ENCODE results near the gene TACSTD2.
"Not testable (repeated sequence)": the region's sequence is repeated elsewhere in the genome, so short reads cannot be mapped to it uniquely, and the experiment has no call there.

TACSTD2 gene, protein sequence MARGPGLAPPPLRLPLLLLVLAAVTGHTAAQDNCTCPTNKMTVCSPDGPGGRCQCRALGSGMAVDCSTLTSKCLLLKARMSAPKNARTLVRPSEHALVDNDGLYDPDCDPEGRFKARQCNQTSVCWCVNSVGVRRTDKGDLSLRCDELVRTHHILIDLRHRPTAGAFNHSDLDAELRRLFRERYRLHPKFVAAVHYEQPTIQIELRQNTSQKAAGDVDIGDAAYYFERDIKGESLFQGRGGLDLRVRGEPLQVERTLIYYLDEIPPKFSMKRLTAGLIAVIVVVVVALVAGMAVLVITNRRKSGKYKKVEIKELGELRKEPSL

GRCh38 chr1:58576727-58577653, at the start of gene TACSTD2:
TACSTD2 (minus strand) TSS chr1:58577252; CDS start chr1:58577156, 96 bp downstream.
- DNase-seq, result no peak

DNA sequence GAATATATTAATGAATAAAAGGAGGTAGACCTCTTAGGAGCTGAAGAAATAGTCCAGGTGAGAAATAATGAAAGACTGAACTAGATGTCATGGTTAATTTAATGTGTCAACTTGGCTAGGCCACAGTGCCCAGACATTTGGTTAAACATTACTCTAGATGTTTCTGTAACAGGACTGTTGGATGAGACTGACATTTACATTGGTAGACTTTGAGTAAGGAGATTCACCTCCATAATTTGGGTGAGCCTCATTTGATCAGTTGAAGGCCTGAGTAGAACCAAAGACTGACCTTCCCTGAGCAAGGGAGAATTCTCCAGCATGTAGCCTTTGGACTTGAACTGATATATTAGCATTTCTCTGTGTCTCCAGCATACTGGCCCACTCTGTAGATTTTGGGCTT, 49.2 kb upstream of the TACSTD2 start:
- no peak for DNase-seq

- DNase-seq, result not testable (repeated sequence)
Measured at GRCh38 chr1:58623259-58623658, 46.2 kb upstream of the TACSTD2 start.

DNA sequence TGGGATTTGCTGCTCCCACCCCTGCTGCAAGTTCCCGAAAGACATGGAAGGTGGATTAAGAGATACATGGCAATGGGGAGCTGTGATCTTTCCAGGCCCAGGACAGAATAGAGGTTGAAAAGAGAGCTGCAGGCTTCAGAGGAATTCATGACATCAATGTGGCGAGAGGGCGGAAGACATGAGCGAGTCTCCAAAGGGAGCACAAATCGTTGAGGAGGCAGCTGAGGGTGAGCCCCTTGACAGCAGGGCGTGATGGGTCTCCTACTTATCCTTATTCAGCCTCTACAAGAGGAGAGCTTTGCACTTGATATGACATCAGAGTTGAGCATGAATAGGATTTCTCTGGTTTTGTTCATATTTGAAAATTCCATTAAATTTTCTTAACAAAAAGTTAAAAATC, 45.5 kb upstream of the TACSTD2 start:
- DNase-seq, result no peak

GRCh38 chr1:58621391-58621790, 44.3 kb upstream of the TACSTD2 start:
- DNase-seq, result peak; percentile 65

- DNase-seq, result peak; percentile 68
Measured at GRCh38 chr1:58620926-58621325, 43.9 kb upstream of the TACSTD2 start.

DNA sequence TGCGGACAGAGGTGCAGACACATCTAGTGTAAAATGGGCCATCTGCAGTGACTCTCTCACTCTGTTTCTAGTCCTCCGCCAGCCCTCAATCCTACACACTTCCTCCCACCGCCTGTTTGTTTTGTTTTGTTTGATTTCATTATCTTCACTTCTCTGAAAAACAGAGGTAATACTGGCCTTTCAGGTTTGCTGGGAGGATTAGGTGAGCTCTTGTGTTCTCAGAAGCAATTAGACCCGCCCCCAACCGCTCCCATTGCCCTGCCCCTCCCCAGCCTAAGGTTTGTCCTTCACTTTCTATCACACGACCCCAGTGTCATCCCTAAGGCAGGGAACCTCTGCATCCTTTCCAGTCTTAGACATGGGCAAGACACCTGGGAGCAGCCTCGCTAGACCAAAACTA, 43.2 kb upstream of the TACSTD2 start:
- DNase-seq, result no peak

- DNase-seq, result peak; percentile 12
Measured at GRCh38 chr1:58619286-58620054, 42.4 kb upstream of the TACSTD2 start.

DNA sequence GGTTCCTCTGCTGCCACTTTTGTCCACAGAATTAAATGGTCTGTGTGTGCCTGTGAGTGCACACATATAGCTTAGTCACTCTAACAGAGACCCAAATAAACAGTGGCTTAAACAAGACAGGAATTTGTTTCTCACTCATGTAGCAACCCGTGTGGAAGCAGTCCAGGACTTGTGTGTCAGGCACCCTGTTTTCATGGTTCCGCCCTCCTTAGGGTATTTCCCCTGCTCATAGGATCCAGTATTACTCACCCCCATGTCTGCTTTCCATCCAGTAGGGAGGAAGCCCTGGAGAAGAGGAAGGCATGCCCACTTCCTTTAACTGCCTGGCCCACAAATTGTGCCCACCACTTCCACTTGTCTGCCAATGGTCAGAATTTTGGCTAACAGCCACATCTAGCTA, 41.3 kb upstream of the TACSTD2 start:
- DNase-seq, result peak; percentile 97

GRCh38 chr1:58611861-58612385, 34.9 kb upstream of the TACSTD2 start:
- DNase-seq, result peak; percentile 60

GRCh38 chr1:58608945-58609344, 31.9 kb upstream of the TACSTD2 start:
- no peak for DNase-seq

GRCh38 chr1:58608297-58608696, 31.2 kb upstream of the TACSTD2 start:
- no peak for DNase-seq

DNA sequence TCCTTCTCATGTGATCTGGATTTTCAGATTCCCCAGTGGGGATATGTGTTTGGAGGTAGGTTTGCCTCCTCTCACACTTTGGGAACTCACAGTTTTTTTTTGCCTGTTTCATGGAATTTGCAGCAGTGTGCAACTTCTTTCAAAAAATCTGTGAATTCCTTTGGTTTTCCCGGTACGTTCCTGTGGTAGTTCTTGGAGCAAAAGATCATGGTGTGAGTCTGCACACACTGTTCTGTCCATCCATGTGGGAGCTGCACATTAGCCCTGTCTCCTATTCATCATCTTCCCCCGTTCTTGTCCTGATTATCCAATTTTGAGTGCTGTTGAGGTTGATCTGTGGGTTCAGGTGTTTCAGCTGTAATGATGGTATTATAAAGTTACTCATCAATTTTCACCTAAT, 30.3 kb upstream of the TACSTD2 start:
- no peak for DNase-seq

DNA sequence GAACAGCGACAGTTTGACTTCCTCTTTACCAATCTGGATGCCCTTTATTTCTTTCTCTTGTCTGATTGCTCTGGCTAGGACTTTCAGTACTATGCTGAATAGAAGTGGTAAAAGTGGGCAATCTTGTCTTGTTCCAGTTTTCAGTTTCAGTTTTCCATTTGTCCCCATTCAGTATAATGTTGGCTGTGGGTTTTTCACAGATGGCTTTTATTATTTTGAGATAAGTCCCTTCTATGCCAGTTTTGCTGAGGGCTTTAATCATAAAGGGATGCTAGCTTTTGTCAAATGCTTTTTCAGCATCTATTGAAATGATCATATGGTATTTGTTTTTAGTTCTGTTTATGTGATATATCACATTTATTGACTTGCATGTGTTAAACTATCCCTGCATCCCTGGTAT, 24.9 kb upstream of the TACSTD2 start:
- not testable (repeated sequence) for DNase-seq

- no peak for DNase-seq
Measured at GRCh38 chr1:58597996-58598395, 20.9 kb upstream of the TACSTD2 start.

GRCh38 chr1:58597076-58597475, 20.0 kb upstream of the TACSTD2 start:
- no peak for DNase-seq

DNA sequence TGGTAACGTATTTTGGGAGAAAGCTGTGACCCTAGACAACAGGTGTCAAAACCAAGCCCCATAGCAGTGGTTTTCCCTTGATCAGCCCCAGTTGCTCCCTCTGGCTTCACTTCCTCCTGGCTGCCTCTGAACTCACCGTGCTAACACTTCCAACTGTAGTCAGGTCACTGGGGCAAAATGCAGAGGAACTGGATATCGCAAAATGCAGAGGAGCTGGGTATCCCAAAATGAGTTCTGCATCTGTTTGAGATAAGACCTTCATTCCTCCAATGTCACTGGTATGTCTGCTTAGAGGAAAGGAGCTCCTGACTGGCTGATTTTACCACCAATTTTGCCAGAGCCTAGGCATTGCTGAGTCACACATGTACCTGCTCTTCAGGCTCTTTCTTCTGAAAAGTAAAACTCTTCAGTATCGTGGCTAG, 19.6 kb upstream of the TACSTD2 start:
- DNase-seq, result no peak

DNA sequence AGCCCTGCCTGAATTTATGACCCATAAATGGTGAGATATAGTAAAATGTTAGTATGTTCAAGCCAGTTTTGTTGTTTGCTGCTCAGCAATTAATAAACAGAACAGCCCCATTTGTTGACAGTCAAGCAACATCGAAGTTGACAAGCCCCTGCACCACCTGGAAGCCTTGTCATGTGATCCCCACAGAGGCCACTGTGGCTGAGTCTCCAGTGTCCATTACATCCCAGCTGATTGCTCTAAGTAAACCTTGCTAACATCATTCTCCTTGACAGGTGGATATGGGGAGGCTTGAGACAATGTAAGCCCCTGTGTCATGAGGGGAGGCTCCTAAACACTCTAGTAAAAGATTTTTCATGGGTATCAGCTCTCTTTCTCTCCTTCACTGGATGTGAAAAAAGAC, 17.5 kb upstream of the TACSTD2 start:
- no peak for DNase-seq

DNA sequence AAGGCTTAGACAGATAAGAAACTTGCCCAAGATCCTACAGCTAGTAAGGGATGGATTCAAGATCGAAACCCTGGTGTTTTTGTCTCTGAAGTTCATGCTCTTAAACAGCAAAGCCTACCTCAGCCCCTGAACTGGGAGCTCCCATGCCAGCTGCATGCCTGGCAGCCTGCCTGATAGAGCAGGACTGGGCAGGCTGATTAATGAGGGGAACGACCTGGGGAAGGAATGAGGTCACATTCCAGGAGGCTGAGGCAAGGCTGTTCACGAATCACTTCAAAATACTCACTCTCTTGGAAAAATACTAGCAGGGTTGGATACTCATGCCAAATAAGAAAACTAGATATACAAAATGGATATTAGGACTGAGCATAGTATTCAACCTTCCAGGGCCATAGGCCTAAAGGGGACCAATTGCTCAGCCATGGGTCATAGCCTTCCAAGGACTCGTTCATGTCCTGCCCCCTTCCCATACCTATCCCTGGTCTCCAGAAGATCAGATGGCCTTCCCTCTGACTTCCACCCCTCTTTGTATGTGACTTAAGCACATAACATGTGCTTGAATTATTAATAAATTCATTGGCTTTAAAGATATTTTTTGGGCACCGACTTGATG, 15.6 kb upstream of the TACSTD2 start:
- no peak for DNase-seq

- no peak for DNase-seq
Measured at GRCh38 chr1:58591806-58592205, 14.8 kb upstream of the TACSTD2 start.

- DNase-seq, result no peak
Measured at GRCh38 chr1:58590019-58590418, 13.0 kb upstream of the TACSTD2 start.

DNA sequence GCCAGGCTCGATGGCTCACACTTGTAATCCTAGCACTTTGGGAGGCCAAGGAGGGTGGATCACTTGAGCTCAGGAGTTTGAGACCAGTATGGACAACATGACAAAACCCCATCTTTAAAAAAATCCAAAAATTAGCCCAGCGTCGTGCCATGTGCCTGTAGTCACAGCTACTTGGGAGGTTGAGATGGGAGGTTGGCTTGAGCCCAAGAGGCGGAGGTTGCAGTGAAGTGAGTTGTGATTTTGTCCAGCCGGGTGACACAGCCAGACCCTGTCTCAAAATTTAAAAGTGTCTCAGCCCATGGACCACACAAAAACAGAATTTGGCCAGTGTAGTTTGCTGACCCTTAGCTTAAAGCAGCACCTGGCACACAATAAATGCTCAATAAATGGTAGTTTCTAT, 11.3 kb upstream of the TACSTD2 start:
- no peak for DNase-seq

GRCh38 chr1:58587667-58588066, 10.6 kb upstream of the TACSTD2 start:
- no peak for DNase-seq
